ENCODE measurements around the gene GLCCI1. TPM values are rescaled to one million over a fixed set of nuclear protein-coding genes. Genes with fewer than 3 reads are reported as not detected.

Gene GLCCI1
- total RNA-seq, 1 donor from 2014 or later: 42.4 TPM

GRCh38 chr7:7959979-7960670 lies 8.5 kb upstream of the GLCCI1 start:
- no peak for DNase-seq (ENCODE audit: low spot score, unreplicated experiment)
- Mint-ChIP-seq H3K27me3 (no peaks in the 10 kb centered on the region), H3K4me3 (ENCODE audit: low read depth) (no peak overlapping the region), H3K4me1 (ENCODE audit: low read depth) (peaks cover 25% of the 10 kb centered on the region), H3K36me3 (ENCODE audit: insufficient read depth) (peaks cover 1% of the 10 kb centered on the region), H3K27ac (no peak overlapping the region), H3K9me3 (ENCODE audit: low read depth) (no peaks in the 10 kb centered on the region)
- TF ChIP-seq, protein P1, sequence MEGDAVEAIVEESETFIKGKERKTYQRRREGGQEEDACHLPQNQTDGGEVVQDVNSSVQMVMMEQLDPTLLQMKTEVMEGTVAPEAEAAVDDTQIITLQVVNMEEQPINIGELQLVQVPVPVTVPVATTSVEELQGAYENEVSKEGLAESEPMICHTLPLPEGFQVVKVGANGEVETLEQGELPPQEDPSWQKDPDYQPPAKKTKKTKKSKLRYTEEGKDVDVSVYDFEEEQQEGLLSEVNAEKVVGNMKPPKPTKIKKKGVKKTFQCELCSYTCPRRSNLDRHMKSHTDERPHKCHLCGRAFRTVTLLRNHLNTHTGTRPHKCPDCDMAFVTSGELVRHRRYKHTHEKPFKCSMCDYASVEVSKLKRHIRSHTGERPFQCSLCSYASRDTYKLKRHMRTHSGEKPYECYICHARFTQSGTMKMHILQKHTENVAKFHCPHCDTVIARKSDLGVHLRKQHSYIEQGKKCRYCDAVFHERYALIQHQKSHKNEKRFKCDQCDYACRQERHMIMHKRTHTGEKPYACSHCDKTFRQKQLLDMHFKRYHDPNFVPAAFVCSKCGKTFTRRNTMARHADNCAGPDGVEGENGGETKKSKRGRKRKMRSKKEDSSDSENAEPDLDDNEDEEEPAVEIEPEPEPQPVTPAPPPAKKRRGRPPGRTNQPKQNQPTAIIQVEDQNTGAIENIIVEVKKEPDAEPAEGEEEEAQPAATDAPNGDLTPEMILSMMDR (IDR thresholded peaks at IDR 0.05; ENCODE audit: unreplicated experiment): no peak

GRCh38 chr7:7962851-7963250 lies 5.7 kb upstream of the GLCCI1 start:
- Mint-ChIP-seq H3K4me3 (ENCODE audit: low read depth) (no peak overlapping the region), H3K27me3 (no peaks in the 10 kb centered on the region), H3K27ac (no peak overlapping the region), H3K36me3 (ENCODE audit: insufficient read depth) (peaks cover 1% of the 10 kb centered on the region), H3K4me1 (ENCODE audit: low read depth) (peaks cover 9% of the 10 kb centered on the region), H3K9me3 (ENCODE audit: low read depth) (no peaks in the 10 kb centered on the region)
- TF ChIP-seq, protein P1 (IDR thresholded peaks at IDR 0.05; ENCODE audit: unreplicated experiment): no peak
- no peak for DNase-seq (ENCODE audit: low spot score, unreplicated experiment)

GRCh38 chr7:7964250-7964649 lies 4.3 kb upstream of the GLCCI1 start:
- no peak for DNase-seq (ENCODE audit: low spot score, unreplicated experiment)
- no peaks in the 10 kb centered on the region for H3K36me3 Mint-ChIP-seq (ENCODE audit: insufficient read depth)
- no peak overlapping the region for H3K4me3 Mint-ChIP-seq (ENCODE audit: low read depth)
- H3K9me3 Mint-ChIP-seq (ENCODE audit: low read depth): no peaks in the 10 kb centered on the region
- no peaks in the 10 kb centered on the region for H3K27me3 Mint-ChIP-seq
- TF ChIP-seq, protein P1 (IDR thresholded peaks at IDR 0.05; ENCODE audit: unreplicated experiment): no peak
- H3K4me1 Mint-ChIP-seq (ENCODE audit: low read depth): peaks cover 5% of the 10 kb centered on the region
- no peak overlapping the region for H3K27ac Mint-ChIP-seq

DNA sequence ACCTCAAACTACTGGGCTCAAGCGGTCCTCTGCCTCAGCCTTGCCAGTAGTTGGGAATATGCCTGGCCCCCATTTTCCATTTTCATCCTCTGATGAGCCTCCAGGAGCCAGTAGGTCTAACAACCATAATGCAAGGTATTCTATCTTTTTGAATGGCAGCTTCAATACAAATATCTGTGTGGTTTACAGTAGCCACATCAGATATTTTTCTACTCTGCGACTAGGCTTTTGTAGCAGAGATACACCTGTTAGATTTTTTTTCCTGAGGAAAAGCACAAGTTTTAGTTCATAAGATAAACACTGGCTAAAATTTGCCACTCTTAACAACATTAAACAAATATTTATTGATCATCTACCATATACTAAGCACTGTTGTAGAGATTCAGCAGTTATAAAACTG lies 3.9 kb upstream of the GLCCI1 start:
- Mint-ChIP-seq H3K4me3 (ENCODE audit: low read depth) (no peak overlapping the region), H3K36me3 (ENCODE audit: insufficient read depth) (no peaks in the 10 kb centered on the region), H3K27ac (no peak overlapping the region), H3K4me1 (ENCODE audit: low read depth) (peaks cover 5% of the 10 kb centered on the region), H3K27me3 (no peaks in the 10 kb centered on the region), H3K9me3 (ENCODE audit: low read depth) (no peaks in the 10 kb centered on the region)
- no peak for DNase-seq (ENCODE audit: low spot score, unreplicated experiment)
- TF ChIP-seq, protein P1 (IDR thresholded peaks at IDR 0.05; ENCODE audit: unreplicated experiment): no peak

DNA sequence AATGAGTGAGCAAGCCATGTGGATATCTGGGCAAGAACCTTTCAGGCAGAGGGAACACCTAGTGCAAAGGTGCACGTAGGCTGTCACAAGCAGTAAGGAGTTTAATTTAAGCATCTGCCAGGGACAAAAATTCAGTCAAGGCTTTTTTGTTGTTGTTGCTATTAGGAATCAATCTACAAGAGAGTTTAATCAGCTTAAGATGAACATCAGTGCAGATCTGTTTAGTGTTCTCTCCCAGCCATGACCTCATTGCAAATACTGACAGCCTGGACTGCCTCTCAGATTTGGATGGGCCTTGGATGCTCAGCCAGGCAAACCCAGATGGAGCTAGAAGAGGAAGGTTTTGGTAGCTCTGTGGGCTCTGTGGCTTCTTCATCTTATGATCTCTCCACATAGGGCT lies 3.3 kb upstream of the GLCCI1 start:
- no peak overlapping the region for H3K27ac Mint-ChIP-seq
- no peaks in the 10 kb centered on the region for H3K27me3 Mint-ChIP-seq
- no peaks in the 10 kb centered on the region for H3K9me3 Mint-ChIP-seq (ENCODE audit: low read depth)
- no peak for DNase-seq (ENCODE audit: low spot score, unreplicated experiment)
- TF ChIP-seq, protein P1 (IDR thresholded peaks at IDR 0.05; ENCODE audit: unreplicated experiment): no peak
- no peaks in the 10 kb centered on the region for H3K36me3 Mint-ChIP-seq (ENCODE audit: insufficient read depth)
- peaks cover 5% of the 10 kb centered on the region for H3K4me1 Mint-ChIP-seq (ENCODE audit: low read depth)
- no peak overlapping the region for H3K4me3 Mint-ChIP-seq (ENCODE audit: low read depth)
